CD4-positive, alpha-beta memory T cell (primary cell): ENCODE results near the gene RPA1. TPM values are rescaled to one million over a fixed set of nuclear protein-coding genes. Genes with fewer than 3 reads are reported as not detected.

Experiments used
- CTCF ChIA-PET: fragments of 350-600 bp; sonication (Branson Sonifier 250); formaldehyde crosslinking; loops from one replicate; lab custom pipeline; 2021; ENCODE audit warnings: inconsistent platforms; ENCODE audit not compliant: partially characterized antibody; lab: Charles Lee
- POLR2A ChIA-PET: fragments of 350-600 bp; sonication (Branson Sonifier 250); formaldehyde crosslinking; loops from one replicate; lab custom pipeline; 2021; ENCODE audit not compliant: partially characterized antibody; lab: Charles Lee
- DNase-seq, 5 donors: peaks; one replicate each; pipeline versions ENCODE4 v3.0.0 to v3.0.0-alpha.2; 2020 to 2022; ENCODE audit warnings: mixed read lengths in 1 of 5
- H3K27ac ChIP-seq: one replicate; pipeline ENCODE4 v1.7.0; 2013; ENCODE audit warnings: low read depth, low read length
- H3K27me3 ChIP-seq: 2 replicates; pipeline ENCODE4 v1.7.0; 2013; ENCODE audit warnings: mild to moderate bottlenecking, low read length, moderate library complexity; ENCODE audit not compliant: insufficient read depth
- H3K36me3 ChIP-seq: 2 replicates; pipeline ENCODE4 v1.7.0; 2013; ENCODE audit warnings: mild to moderate bottlenecking, low read length, moderate library complexity; ENCODE audit not compliant: insufficient read depth
- H3K4me1 ChIP-seq: 2 replicates; pipeline ENCODE4 v1.7.0; 2013; ENCODE audit warnings: mild to moderate bottlenecking, low read length, moderate library complexity; ENCODE audit not compliant: insufficient read depth
- H3K4me3 ChIP-seq, 2 donors: one replicate each; pipeline ENCODE4 v1.7.0; 2013; ENCODE audit warnings: low read length in 2 of 2, mild to moderate bottlenecking in 1 of 2
- H3K9me3 ChIP-seq, 2 donors: one replicate each; pipeline ENCODE4 v1.7.0; 2013; ENCODE audit warnings: low read length in 2 of 2, control low read depth in 1 of 2; ENCODE audit not compliant: control insufficient read depth in 1 of 2
- H3K27ac Mint-ChIP-seq, 7 donors: one replicate each; pipeline ENCODE4 v1.8.0; 2020 to 2021; ENCODE audit warnings: mixed read lengths in 7 of 7, mild to moderate bottlenecking in 6 of 7, inconsistent platforms in 3 of 7, moderate library complexity in 3 of 7
- H3K27me3 Mint-ChIP-seq, 2 donors: one replicate each; pipeline ENCODE4 v1.8.0; 2020 to 2021; ENCODE audit warnings: mixed read lengths in 2 of 2
- H3K36me3 Mint-ChIP-seq, 2 donors: one replicate each; pipeline ENCODE4 v1.8.0; 2020 to 2021; ENCODE audit warnings: mixed read lengths in 2 of 2, inconsistent platforms in 1 of 2, mild to moderate bottlenecking in 1 of 2
- H3K4me1 Mint-ChIP-seq, 4 donors: one replicate each; pipeline ENCODE4 v1.8.0; 2020 to 2021; ENCODE audit warnings: mixed read lengths in 4 of 4, mild to moderate bottlenecking in 1 of 4
- H3K4me3 Mint-ChIP-seq, 8 donors: one replicate each; pipeline ENCODE4 v1.8.0; 2020 to 2021; ENCODE audit warnings: mixed read lengths in 8 of 8, mild to moderate bottlenecking in 7 of 8, moderate library complexity in 6 of 8, inconsistent platforms in 3 of 8
- H3K9me3 Mint-ChIP-seq, 8 donors: one replicate each; pipeline ENCODE4 v1.8.0; 2020 to 2021; ENCODE audit warnings: mixed read lengths in 8 of 8, mild to moderate bottlenecking in 5 of 8, inconsistent platforms in 3 of 8, moderate library complexity in 1 of 8
- intact Hi-C: fragments of 100-400 bp; cut with micrococcal nuclease; formaldehyde crosslinking; loops from one replicate; pipeline ENCODE4 v1.15.1; 2023
- polyA plus RNA-seq, 2 donors: library from polyadenylated mRNA; unstranded; fragments of 300-500 nt; fragmentation: Illumina TruSeq; gene quantifications; one replicate each; pipeline ENCODE4 v1.2.3, GENCODE V29; 2021
- total RNA-seq, 2 experiments: library from RNA; stranded (reverse); gene quantifications; one replicate each; pipeline ENCODE4 v1.2.3, GENCODE V29; 2021

The RPA1 gene
- total and polyA plus RNA-seq, 4 experiments from 2014 or later, result 95.4 to 119 (median 107) TPM

DNA sequence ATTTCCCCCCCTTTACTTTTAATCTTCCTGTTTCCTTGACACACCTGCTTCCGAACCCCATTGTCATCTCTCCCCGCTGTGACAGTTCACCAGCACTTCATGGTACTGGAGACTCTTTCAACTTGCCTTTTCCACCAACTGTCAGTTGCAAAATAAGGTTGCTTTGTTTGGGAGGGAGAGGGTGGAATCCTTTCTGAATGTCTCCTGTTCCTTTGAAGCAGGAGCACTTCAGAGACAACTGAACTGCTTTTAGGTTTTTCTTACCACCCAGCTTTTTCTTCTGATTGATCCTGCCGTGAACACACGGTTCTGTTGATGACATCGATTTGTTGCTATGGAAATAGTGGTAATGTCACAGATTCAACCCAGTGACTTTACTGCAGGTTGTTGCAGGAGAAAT is 42.0 kb downstream of the RPA1 start:
- H3K9me3 ChIP-seq, result no peaks in the 10 kb centered on the region
- Mint-ChIP-seq H3K9me3 (no peaks in the 10 kb centered on the region), H3K4me3 (peak overlapping the region; percentile 75 to 88 (median 84)), H3K27me3 (no peaks in the 10 kb centered on the region), H3K4me1 (peaks cover 45 to 76% (median 54%) of the 10 kb centered on the region in 4 donors), H3K27ac (peak overlapping the region; percentile 92 to 99 (median 98)), H3K36me3 (peaks cover 25 to 34% of the 10 kb centered on the region in 2 donors)
- peak overlapping the region; percentile 65 for H3K27ac ChIP-seq
- peak; percentile 71 to 83 (median 78) for DNase-seq
- intact Hi-C loops, result loop anchor here (2.0 to 5.0 kb wide), 3 partner anchors 39 to 155 kb away; partner anchors contain the start of gene RPA1
- H3K4me1 ChIP-seq, result peaks cover 62% of the 10 kb centered on the region
- H3K27me3 ChIP-seq, result no peaks in the 10 kb centered on the region
- peak overlapping the region in 1 of 2 donors; percentile 32 for H3K4me3 ChIP-seq
- peaks cover 17% of the 10 kb centered on the region for H3K36me3 ChIP-seq
- ChIA-PET CTCF (interaction anchor here (1.3 kb wide), 1 partner anchor 10 kb away, joined by 6 read pairs; no protein-coding TSS in a partner anchor), POLR2A (interaction anchor here (1.0 to 2.3 kb wide), 3 partner anchors 149 to 155 kb away, joined by 4 to 16 read pairs (median 4); no protein-coding TSS in a partner anchor)

GRCh38 chr17:1872254-1872653 is 42.4 kb downstream of the RPA1 start:
- Mint-ChIP-seq H3K36me3 (peaks cover 28 to 34% of the 10 kb centered on the region in 2 donors), H3K4me1 (peaks cover 44 to 75% (median 54%) of the 10 kb centered on the region in 4 donors), H3K4me3 (peak overlapping the region; percentile 75 to 88 (median 84)), H3K9me3 (no peaks in the 10 kb centered on the region), H3K27me3 (no peaks in the 10 kb centered on the region), H3K27ac (peak overlapping the region; percentile 92 to 99 (median 98))
- H3K27me3 ChIP-seq, result no peaks in the 10 kb centered on the region
- H3K36me3 ChIP-seq, result peaks cover 22% of the 10 kb centered on the region
- CTCF ChIA-PET, result interaction anchor here (1.3 kb wide), 1 partner anchor 9 kb away, joined by 6 read pairs; no protein-coding TSS in a partner anchor
- H3K4me3 ChIP-seq, result no peak overlapping the region
- no peaks in the 10 kb centered on the region for H3K9me3 ChIP-seq
- POLR2A ChIA-PET, result interaction anchor here (0.7 to 2.3 kb wide), 3 partner anchors 10 to 156 kb away, joined by 3 to 16 read pairs (median 4); no protein-coding TSS in a partner anchor
- H3K27ac ChIP-seq, result peak overlapping the region; percentile 65
- DNase-seq, result peak in 2 of 5 donors; percentile 22 to 51
- H3K4me1 ChIP-seq, result peaks cover 62% of the 10 kb centered on the region
- intact Hi-C loops, result loop anchor here (5.0 kb wide), 2 partner anchors 40 to 150 kb away; partner anchors contain the start of gene RPA1

DNA sequence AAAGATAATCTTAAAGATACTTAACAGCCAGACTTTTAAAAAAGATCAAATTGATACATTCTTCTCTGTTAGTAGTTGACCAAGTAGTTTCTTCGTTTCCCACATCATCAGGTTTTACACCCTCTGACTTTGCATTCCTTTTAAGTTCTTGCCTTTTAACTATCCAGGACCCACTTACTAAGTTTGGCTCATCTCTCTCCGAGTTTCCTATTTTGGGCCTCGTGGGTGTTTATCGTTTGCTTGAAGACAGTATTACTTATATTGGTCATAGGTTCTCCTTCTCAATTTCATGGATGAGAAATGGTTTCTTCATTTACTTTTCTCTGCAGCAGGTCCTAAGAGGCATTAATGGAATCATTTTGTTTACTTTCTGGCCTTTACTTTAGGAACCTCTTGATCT is 43.2 kb downstream of the RPA1 start:
- peak overlapping the region; percentile 65 for H3K27ac ChIP-seq
- H3K4me3 ChIP-seq, result no peak overlapping the region
- Mint-ChIP-seq H3K27ac (peak overlapping the region; percentile 84 to 99 (median 98)), H3K4me3 (peak overlapping the region; percentile 54 to 85 (median 76)), H3K36me3 (peaks cover 35 to 39% of the 10 kb centered on the region in 2 donors), H3K4me1 (peaks cover 44 to 73% (median 54%) of the 10 kb centered on the region in 4 donors), H3K9me3 (no peaks in the 10 kb centered on the region), H3K27me3 (no peaks in the 10 kb centered on the region)
- ChIA-PET POLR2A (interaction anchor here (0.7 kb wide), 1 partner anchor 9 kb away, joined by 3 read pairs; no protein-coding TSS in a partner anchor), CTCF (interaction anchor here (1.3 kb wide), 1 partner anchor 9 kb away, joined by 6 read pairs; no protein-coding TSS in a partner anchor)
- no peak for DNase-seq
- H3K4me1 ChIP-seq, result peaks cover 62% of the 10 kb centered on the region
- intact Hi-C loops, result loop anchor here (5.0 kb wide), 2 partner anchors 41 to 149 kb away; partner anchors contain the start of gene RPA1
- no peaks in the 10 kb centered on the region for H3K9me3 ChIP-seq
- H3K36me3 ChIP-seq, result peaks cover 29% of the 10 kb centered on the region
- H3K27me3 ChIP-seq, result no peaks in the 10 kb centered on the region

DNA sequence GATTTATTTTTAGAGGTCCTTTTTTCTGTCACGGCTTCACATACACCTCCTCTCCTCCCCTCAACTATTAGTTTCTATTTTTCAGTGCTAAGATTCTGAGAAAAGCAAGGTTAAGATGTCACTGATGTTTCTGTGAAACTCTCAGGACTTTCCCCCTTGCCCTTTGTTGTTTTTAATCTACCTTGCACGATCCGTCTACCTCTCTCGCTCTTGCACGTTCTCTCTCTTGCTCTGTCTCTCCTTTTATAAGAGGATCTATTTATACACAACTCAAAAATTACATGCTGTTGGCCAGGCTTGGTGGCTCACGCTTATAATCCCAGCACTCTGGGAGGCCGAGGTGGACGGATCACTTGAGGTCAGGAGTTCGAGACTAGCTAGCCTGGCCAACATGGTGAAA is 43.6 kb downstream of the RPA1 start:
- Mint-ChIP-seq H3K27me3 (no peaks in the 10 kb centered on the region), H3K4me3 (peak overlapping the region; percentile 54 to 85 (median 76)), H3K4me1 (peaks cover 44 to 71% (median 54%) of the 10 kb centered on the region in 4 donors), H3K36me3 (peaks cover 39 to 43% of the 10 kb centered on the region in 2 donors), H3K9me3 (no peaks in the 10 kb centered on the region), H3K27ac (peak overlapping the region; percentile 84 to 99 (median 98))
- intact Hi-C loops, result loop anchor here (5.0 kb wide), 2 partner anchors 41 to 149 kb away; partner anchors contain the start of gene RPA1
- H3K36me3 ChIP-seq, result peaks cover 31% of the 10 kb centered on the region
- H3K27ac ChIP-seq, result peak overlapping the region; percentile 65
- H3K9me3 ChIP-seq, result no peaks in the 10 kb centered on the region
- ChIA-PET CTCF (interaction anchor here (1.4 kb wide), 1 partner anchor 8 kb away, joined by 8 read pairs; no protein-coding TSS in a partner anchor), POLR2A (no interaction called here)
- H3K4me1 ChIP-seq, result peaks cover 62% of the 10 kb centered on the region
- peak in 2 of 5 donors; percentile 19 to 29 for DNase-seq
- H3K27me3 ChIP-seq, result no peaks in the 10 kb centered on the region
- H3K4me3 ChIP-seq, result no peak overlapping the region

GRCh38 chr17:1875597-1875996 is 45.8 kb downstream of the RPA1 start:
- no peaks in the 10 kb centered on the region for H3K9me3 Mint-ChIP-seq
- Histone ChIP-seq H3K4me1 (peaks cover 45% of the 10 kb centered on the region), H3K27me3 (no peaks in the 10 kb centered on the region), H3K9me3 (no peaks in the 10 kb centered on the region), H3K27ac (no peak overlapping the region), H3K4me3 (no peak overlapping the region), H3K36me3 (peaks cover 53% of the 10 kb centered on the region)
- ChIA-PET POLR2A (interaction anchor here (0.9 kb wide), 1 partner anchor 159 kb away, joined by 3 read pairs; no protein-coding TSS in a partner anchor), CTCF (no interaction called here)
- intact Hi-C loops, result no loop called here
- peaks cover 59 to 60% of the 10 kb centered on the region in 2 donors for H3K36me3 Mint-ChIP-seq
- no peak for DNase-seq
- H3K4me1 Mint-ChIP-seq, result peaks cover 35 to 57% (median 40%) of the 10 kb centered on the region in 4 donors
- no peaks in the 10 kb centered on the region for H3K27me3 Mint-ChIP-seq
- H3K27ac Mint-ChIP-seq, result peak overlapping the region in 1 of 7 donors; percentile 10
- H3K4me3 Mint-ChIP-seq, result no peak overlapping the region

DNA sequence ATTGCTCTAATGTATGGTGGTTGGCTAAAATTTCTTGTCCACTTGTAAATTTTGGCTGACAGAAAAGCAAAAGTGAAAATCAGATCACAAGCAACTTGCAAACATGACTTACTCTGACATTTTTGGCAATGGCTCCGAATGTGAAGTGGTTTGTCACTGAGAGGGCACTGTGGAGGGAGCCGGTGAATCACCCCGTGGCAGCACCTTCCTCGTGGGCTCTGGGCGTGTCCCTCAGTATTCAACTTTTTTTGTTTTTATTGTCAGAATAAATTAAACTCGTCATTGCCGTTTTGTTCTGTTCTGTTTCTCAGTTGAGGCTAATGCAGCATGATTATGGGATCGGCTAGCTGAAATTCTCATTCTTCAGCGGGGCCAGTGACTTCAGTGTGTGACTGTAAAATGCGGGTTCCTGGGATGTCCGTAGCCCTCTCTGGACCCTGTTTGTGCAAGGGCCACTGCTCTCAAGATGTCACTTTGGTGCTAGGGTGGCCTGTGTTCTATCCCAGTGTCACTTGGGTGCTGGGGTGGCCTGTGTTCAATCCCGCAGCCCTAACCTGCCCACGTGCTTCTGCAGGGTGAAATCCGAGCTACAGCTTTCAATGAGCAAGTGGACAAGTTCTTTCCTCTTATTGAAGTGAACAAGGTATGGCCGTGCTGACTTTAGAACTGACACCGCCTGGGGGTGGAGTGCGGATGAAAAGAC is 48.8 kb downstream of the RPA1 start:
- no peaks in the 10 kb centered on the region for H3K27me3 Mint-ChIP-seq
- Histone ChIP-seq H3K27ac (no peak overlapping the region), H3K4me3 (no peak overlapping the region), H3K4me1 (peaks cover 15% of the 10 kb centered on the region), H3K27me3 (no peaks in the 10 kb centered on the region), H3K9me3 (no peaks in the 10 kb centered on the region), H3K36me3 (peaks cover 68% of the 10 kb centered on the region)
- ChIA-PET POLR2A (interaction anchor here (1.0 kb wide), 1 partner anchor 8 kb away, joined by 5 read pairs; no protein-coding TSS in a partner anchor), CTCF (interaction anchor here (1.2 to 1.8 kb wide), 3 partner anchors 18 to 176 kb away, joined by 3 to 4 read pairs (median 3); partner anchors contain the start of gene HIC1)
- H3K4me3 Mint-ChIP-seq, result no peak overlapping the region
- peaks cover 10 to 28% (median 12%) of the 10 kb centered on the region in 4 donors for H3K4me1 Mint-ChIP-seq
- H3K27ac Mint-ChIP-seq, result peak overlapping the region in 3 of 7 donors; percentile 47 to 77 (median 72)
- no peak for DNase-seq
- peaks cover 66 to 71% of the 10 kb centered on the region in 2 donors for H3K36me3 Mint-ChIP-seq
- H3K9me3 Mint-ChIP-seq, result no peaks in the 10 kb centered on the region
- intact Hi-C loops, result no loop called here
